ENCODE results near the gene MSH5. TPM values are rescaled to one million over a fixed set of nuclear protein-coding genes. Genes with fewer than 3 reads are reported as not detected.

The MSH5 gene
- total and polyA plus RNA-seq, 9 donors, result 4.8 to 19.1 (median 9.1) TPM

GRCh38 chr6:31713991-31714684, 25.7 kb upstream of the MSH5 start:
- Histone ChIP-seq H3K27me3 (no peaks in the 10 kb centered on the region), H3K4me1 (ENCODE audit: insufficient read depth) (no peaks in the 10 kb centered on the region), H3K36me3 (no peaks in the 10 kb centered on the region), H3K9me3 (no peaks in the 10 kb centered on the region), H3K4me3 (no peak overlapping the region), H3K27ac (no peak overlapping the region)
- intact Hi-C loops (cut with DNase I), result no loop called here
- TF ChIP-seq POLR2A (IDR thresholded peaks at IDR 0.05) (no peak), EP300 (IDR thresholded peaks at IDR 0.05) (no peak)
- TF ChIP-seq, protein P1, sequence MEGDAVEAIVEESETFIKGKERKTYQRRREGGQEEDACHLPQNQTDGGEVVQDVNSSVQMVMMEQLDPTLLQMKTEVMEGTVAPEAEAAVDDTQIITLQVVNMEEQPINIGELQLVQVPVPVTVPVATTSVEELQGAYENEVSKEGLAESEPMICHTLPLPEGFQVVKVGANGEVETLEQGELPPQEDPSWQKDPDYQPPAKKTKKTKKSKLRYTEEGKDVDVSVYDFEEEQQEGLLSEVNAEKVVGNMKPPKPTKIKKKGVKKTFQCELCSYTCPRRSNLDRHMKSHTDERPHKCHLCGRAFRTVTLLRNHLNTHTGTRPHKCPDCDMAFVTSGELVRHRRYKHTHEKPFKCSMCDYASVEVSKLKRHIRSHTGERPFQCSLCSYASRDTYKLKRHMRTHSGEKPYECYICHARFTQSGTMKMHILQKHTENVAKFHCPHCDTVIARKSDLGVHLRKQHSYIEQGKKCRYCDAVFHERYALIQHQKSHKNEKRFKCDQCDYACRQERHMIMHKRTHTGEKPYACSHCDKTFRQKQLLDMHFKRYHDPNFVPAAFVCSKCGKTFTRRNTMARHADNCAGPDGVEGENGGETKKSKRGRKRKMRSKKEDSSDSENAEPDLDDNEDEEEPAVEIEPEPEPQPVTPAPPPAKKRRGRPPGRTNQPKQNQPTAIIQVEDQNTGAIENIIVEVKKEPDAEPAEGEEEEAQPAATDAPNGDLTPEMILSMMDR (IDR thresholded peaks at IDR 0.05), result no peak
- DNase-seq, result no peak
- WGBS, 3 donors, result 29 to 42% (median 34%) methylated on average over 5 of the region's 5 CpGs

GRCh38 chr6:31715022-31715958, 24.5 kb upstream of the MSH5 start, which contains the start of gene LY6G6D:
Gene LY6G6D (plus strand): TSS chr6:31715348. CDS start chr6:31715356, 8 bp downstream.
- H3K36me3 ChIP-seq, result no peaks in the 10 kb centered on the region
- no peaks in the 10 kb centered on the region for H3K4me1 ChIP-seq (ENCODE audit: insufficient read depth)
- no peak within 1 kb of the TSS for H3K4me3 ChIP-seq
- no peak for TF ChIP-seq EP300 (IDR thresholded peaks at IDR 0.05)
- TF ChIP-seq, protein P1 (IDR thresholded peaks at IDR 0.05), result no peak
- TF ChIP-seq POLR2A (IDR thresholded peaks at IDR 0.05), result no peak
- intact Hi-C loops (cut with DNase I), result no loop called here
- H3K27ac ChIP-seq, result no peak within 1 kb of the TSS
- no peaks in the 10 kb centered on the region for H3K27me3 ChIP-seq
- no peak for DNase-seq
- WGBS, 3 donors, result 70 to 80% (median 79%) methylated on average over 16 of the region's 16 CpGs
- H3K9me3 ChIP-seq, result no peaks in the 10 kb centered on the region

DNA sequence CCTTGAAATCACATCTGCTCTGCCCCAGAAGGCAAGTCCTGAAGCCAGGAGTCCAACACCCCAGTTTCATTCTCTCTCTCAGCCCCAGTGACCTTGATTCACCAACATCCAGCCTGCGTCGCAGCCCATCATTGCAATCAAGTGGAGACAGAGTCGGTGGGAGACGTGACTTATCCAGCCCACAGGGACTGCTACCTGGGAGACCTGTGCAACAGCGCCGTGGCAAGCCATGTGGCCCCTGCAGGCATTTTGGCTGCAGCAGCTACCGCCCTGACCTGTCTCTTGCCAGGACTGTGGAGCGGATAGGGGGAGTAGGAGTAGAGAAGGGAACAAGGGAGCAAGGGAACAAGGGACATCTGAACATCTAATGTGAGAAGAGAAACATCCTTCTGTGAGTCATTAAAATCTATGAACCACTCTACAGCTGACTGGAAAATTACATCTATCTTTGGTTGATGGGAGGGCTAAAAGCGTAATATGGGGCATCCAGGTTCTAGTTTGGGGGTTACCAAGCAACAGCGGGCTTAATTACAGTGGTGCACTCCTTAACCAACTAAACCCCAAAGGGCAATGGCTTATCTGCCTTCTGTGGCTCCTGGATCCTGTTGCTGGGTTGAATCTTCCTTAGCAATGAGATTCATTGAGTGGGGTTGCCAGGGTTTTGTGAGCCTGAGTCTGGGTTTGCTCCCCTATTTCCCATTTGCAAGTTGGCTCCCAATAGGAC, 22.1 kb upstream of the MSH5 start:
- WGBS, 3 donors, result 69 to 75% (median 72%) methylated on average over 10 of the region's 10 CpGs
- intact Hi-C loops (cut with DNase I), result no loop called here
- no peaks in the 10 kb centered on the region for H3K36me3 ChIP-seq
- no peak overlapping the region for H3K4me3 ChIP-seq
- no peaks in the 10 kb centered on the region for H3K27me3 ChIP-seq
- no peak overlapping the region for H3K27ac ChIP-seq
- DNase-seq, result no peak
- no peaks in the 10 kb centered on the region for H3K9me3 ChIP-seq
- TF ChIP-seq POLR2A (IDR thresholded peaks at IDR 0.05) (no peak), EP300 (IDR thresholded peaks at IDR 0.05) (no peak)
- TF ChIP-seq, protein P1 (IDR thresholded peaks at IDR 0.05), result no peak
- H3K4me1 ChIP-seq (ENCODE audit: insufficient read depth), result no peaks in the 10 kb centered on the region

- TF ChIP-seq POLR2A (IDR thresholded peaks at IDR 0.05) (no peak), EP300 (IDR thresholded peaks at IDR 0.05) (no peak)
- TF ChIP-seq, protein P1 (IDR thresholded peaks at IDR 0.05), result no peak
- Histone ChIP-seq H3K4me3 (no peak overlapping the region), H3K4me1 (ENCODE audit: insufficient read depth) (no peaks in the 10 kb centered on the region), H3K27me3 (no peaks in the 10 kb centered on the region), H3K27ac (no peak overlapping the region), H3K36me3 (no peaks in the 10 kb centered on the region), H3K9me3 (no peaks in the 10 kb centered on the region)
- DNase-seq, result no peak
- 71 to 85% (median 81%) methylated on average over 1 of the region's 1 CpG for WGBS, 3 donors
- intact Hi-C loops (cut with DNase I), result no loop called here
Observed at GRCh38 chr6:31718265-31718664, 21.5 kb upstream of the MSH5 start.

All from ovary (tissue), 9 donors.